Activated CD8-positive, alpha-beta T cell treated with anti-CD3 and anti-CD28 coated beads for 36 hours (primary cell): Measurements from ENCODE around the gene PTPN6. TPM values are rescaled to one million over a fixed set of nuclear protein-coding genes. Genes with fewer than 3 reads are reported as not detected.
A peak's percentile ranks its signal among the peaks of the same experiment; 100 is the strongest.

ENCODE experiments used
- ATAC-seq: fragments of 200-7000 bp; cut with Tn5 transposase; one replicate; pipeline ENCODE4 v1.10.0; 2021; ENCODE audit warnings: mild to moderate bottlenecking, moderate library complexity
- CTCF ChIA-PET: fragments of 350-600 bp; sonication (Branson Sonifier 250); formaldehyde crosslinking; loops from one replicate; lab custom pipeline; 2021; ENCODE audit warnings: antibody characterized with exemption; lab: Charles Lee
- POLR2A ChIA-PET: fragments of 350-600 bp; sonication (Branson Sonifier 250); formaldehyde crosslinking; loops from one replicate; lab custom pipeline; 2021; ENCODE audit warnings: antibody characterized with exemption; lab: Charles Lee
- DNase-seq: peaks from one replicate; pipeline ENCODE4 v3.0.0-alpha.2; 2020
- H3K27ac Mint-ChIP-seq: one replicate; pipeline ENCODE4 v1.8.0; 2021; ENCODE audit warnings: mild to moderate bottlenecking, mixed read lengths
- H3K27me3 Mint-ChIP-seq: one replicate; pipeline ENCODE4 v1.8.0; 2021; ENCODE audit warnings: mixed read lengths
- H3K36me3 Mint-ChIP-seq: one replicate; pipeline ENCODE4 v1.8.0; 2021; ENCODE audit warnings: low read depth, mixed read lengths
- H3K4me1 Mint-ChIP-seq: one replicate; pipeline ENCODE4 v1.8.0; 2021; ENCODE audit warnings: low read depth, mixed read lengths
- H3K4me3 Mint-ChIP-seq: one replicate; pipeline ENCODE4 v1.8.0; 2021; ENCODE audit warnings: mild to moderate bottlenecking, moderate library complexity, mixed read lengths
- H3K9me3 Mint-ChIP-seq: one replicate; pipeline ENCODE4 v1.8.0; 2021; ENCODE audit warnings: mixed read lengths
- intact Hi-C: fragments of 100-400 bp; cut with micrococcal nuclease; formaldehyde crosslinking; loops from one replicate; pipeline ENCODE4 v1.10.0; 2022
- total RNA-seq, 2 experiments: library from RNA; stranded (reverse); gene quantifications; one replicate each; pipeline ENCODE4 v1.2.3, GENCODE V29; 2021
- TF ChIP-seq, protein P1 (sequence below): fragments of 200-600 bp; IDR thresholded peaks from one replicate; pipeline ENCODE4 v1.8.0; 2022; ENCODE audit warnings: antibody characterized with exemption, mild to moderate bottlenecking

Gene PTPN6
- total RNA-seq, 2 experiments from 2014 or later = 485 to 489 TPM

DNA sequence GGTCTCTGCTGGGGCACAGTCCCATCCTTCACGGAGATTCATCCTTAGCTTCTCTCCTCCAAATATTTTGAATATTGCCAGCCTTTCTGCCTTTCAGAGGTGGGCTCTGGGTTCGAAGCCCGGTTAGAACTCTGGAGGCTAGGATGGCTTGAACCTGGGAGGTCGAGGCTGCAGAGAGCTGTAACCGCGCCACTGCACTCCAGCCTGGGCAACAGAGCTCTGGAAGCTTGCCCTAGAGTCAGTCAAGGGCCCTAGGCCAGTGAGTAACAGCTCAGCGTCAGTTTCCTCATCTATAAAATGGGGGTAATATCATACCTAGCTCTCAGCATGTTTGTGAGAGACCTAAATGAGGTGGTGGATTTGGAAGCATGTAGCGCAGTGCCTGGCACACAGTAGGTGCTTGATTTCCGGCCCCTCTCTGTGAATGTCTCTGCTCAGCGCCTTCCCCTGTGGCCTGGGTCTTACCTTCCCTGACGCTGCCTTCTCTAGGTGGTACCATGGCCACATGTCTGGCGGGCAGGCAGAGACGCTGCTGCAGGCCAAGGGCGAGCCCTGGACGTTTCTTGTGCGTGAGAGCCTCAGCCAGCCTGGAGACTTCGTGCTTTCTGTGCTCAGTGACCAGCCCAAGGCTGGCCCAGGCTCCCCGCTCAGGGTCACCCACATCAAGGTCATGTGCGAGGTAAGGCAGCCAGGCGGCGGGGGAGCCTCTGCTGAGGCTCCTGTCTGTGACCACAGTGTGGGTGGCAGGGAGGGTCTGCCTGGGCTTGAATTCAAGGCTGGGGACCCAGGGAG is 3.4 kb downstream of the PTPN6 start:
- Mint-ChIP-seq H3K36me3 (peaks cover 82% of the 10 kb centered on the region), H3K4me1 (peaks cover 64% of the 10 kb centered on the region), H3K27ac (peak overlapping the region; percentile 93), H3K9me3 (no peaks in the 10 kb centered on the region), H3K4me3 (peak overlapping the region; percentile 95), H3K27me3 (no peaks in the 10 kb centered on the region)
- POLR2A ChIA-PET = interaction anchor here (0.6 to 36.0 kb wide), 7 partner anchors 0 to 63 kb away, joined by 3 to 1266 read pairs (median 5); partner anchors contain the start of genes ATN1, C12orf57, EMG1 and LPCAT3
- CTCF ChIA-PET = interaction anchor here (0.7 to 13.5 kb wide), 4 partner anchors 10 to 85 kb away, joined by 3 to 460 read pairs (median 6); partner anchors contain the start of genes C12orf57, PTPN6 and RNU7-1
- no peak for ATAC-seq
- TF ChIP-seq, protein P1, sequence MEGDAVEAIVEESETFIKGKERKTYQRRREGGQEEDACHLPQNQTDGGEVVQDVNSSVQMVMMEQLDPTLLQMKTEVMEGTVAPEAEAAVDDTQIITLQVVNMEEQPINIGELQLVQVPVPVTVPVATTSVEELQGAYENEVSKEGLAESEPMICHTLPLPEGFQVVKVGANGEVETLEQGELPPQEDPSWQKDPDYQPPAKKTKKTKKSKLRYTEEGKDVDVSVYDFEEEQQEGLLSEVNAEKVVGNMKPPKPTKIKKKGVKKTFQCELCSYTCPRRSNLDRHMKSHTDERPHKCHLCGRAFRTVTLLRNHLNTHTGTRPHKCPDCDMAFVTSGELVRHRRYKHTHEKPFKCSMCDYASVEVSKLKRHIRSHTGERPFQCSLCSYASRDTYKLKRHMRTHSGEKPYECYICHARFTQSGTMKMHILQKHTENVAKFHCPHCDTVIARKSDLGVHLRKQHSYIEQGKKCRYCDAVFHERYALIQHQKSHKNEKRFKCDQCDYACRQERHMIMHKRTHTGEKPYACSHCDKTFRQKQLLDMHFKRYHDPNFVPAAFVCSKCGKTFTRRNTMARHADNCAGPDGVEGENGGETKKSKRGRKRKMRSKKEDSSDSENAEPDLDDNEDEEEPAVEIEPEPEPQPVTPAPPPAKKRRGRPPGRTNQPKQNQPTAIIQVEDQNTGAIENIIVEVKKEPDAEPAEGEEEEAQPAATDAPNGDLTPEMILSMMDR = no peak
- no peak for DNase-seq
- intact Hi-C loops = no loop called here

DNA sequence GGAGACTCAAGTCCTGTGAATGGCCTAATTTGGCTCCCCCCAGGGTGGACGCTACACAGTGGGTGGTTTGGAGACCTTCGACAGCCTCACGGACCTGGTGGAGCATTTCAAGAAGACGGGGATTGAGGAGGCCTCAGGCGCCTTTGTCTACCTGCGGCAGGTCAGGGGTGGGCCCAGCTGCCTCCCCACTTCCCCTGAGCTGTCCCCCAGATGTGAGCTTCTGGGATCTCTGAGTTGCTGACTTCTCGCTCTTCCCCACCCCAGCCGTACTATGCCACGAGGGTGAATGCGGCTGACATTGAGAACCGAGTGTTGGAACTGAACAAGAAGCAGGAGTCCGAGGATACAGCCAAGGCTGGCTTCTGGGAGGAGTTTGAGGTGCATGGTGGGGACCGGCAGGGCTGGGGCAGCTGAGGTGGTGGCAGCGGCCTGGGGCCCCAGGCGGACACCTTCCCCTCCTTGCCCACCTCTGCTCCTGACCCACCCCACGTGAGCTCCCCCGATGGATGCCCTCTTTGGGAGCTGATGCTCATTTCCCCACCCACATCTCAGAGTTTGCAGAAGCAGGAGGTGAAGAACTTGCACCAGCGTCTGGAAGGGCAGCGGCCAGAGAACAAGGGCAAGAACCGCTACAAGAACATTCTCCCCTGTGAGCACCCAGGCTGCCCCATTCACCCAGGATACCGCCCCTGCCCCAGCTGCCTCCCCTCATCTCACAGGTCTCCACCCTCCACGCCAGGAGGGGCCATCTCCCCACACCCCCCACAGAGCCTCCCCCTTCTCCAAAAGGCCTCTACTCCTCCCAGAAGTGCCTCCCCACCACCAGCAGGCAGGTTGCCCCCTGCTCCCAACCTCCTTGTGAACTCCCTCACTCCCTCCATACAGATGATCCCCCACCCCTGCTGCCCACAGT is 4.2 kb downstream of the PTPN6 start:
- peaks cover 64% of the 10 kb centered on the region for H3K4me1 Mint-ChIP-seq
- ATAC-seq (no peak), DNase-seq (no peak)
- H3K27ac Mint-ChIP-seq = peak overlapping the region; percentile 93
- TF ChIP-seq, protein P1 = no peak
- H3K36me3 Mint-ChIP-seq = peaks cover 90% of the 10 kb centered on the region
- ChIA-PET CTCF (interaction anchor here (1.0 to 13.5 kb wide), 4 partner anchors 9 to 158 kb away, joined by 3 to 460 read pairs (median 6); partner anchors contain the start of genes C12orf57, PTPN6 and RNU7-1), POLR2A (interaction anchor here (0.6 to 36.0 kb wide), 7 partner anchors 1 to 980 kb away, joined by 3 to 1266 read pairs (median 5); partner anchors contain the start of genes ATN1, C12orf57, EMG1 and LPCAT3)
- intact Hi-C loops = no loop called here
- no peaks in the 10 kb centered on the region for H3K27me3 Mint-ChIP-seq
- H3K9me3 Mint-ChIP-seq = no peaks in the 10 kb centered on the region
- H3K4me3 Mint-ChIP-seq = peak overlapping the region; percentile 95

DNA sequence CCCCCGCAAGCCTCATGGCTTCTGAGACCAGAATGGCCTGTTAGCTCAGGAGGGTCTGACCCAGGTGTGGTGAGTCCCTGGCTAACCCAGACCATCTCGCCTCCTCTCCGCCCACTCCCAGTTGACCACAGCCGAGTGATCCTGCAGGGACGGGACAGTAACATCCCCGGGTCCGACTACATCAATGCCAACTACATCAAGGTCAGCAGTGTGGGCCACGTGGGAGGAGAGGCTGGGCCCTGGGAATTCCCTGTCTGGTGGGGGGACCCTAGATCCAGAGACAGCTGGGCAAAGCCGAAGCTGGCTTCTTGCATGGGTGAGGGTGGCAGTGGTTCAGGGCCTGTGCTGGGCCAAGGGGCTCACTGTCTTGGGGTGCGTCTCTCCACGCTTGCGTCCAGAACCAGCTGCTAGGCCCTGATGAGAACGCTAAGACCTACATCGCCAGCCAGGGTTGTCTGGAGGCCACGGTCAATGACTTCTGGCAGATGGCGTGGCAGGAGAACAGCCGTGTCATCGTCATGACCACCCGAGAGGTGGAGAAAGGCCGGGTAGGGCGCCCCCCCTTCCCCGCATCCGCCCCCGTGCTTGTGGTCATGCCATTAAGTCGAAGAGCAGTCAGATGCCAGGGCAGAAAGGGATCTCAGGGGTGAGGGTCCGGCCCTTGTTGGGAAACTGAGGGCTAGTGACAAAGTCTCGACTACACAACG is 5.0 kb downstream of the PTPN6 start:
- Mint-ChIP-seq H3K4me1 (peaks cover 68% of the 10 kb centered on the region), H3K27ac (peak overlapping the region; percentile 93), H3K9me3 (no peaks in the 10 kb centered on the region), H3K36me3 (peaks cover 97% of the 10 kb centered on the region), H3K27me3 (no peaks in the 10 kb centered on the region), H3K4me3 (peak overlapping the region; percentile 95)
- TF ChIP-seq, protein P1 = no peak
- intact Hi-C loops = no loop called here
- ChIA-PET POLR2A (interaction anchor here (0.8 to 36.0 kb wide), 6 partner anchors 2 to 979 kb away, joined by 3 to 1266 read pairs (median 13); partner anchors contain the start of genes ATN1, C12orf57, EMG1 and PHB2), CTCF (interaction anchor here (0.9 to 13.5 kb wide), 6 partner anchors 9 to 157 kb away, joined by 3 to 460 read pairs (median 4); partner anchors contain the start of genes C12orf57, PTPN6, RNU7-1 and SPSB2)
- ATAC-seq (no peak), DNase-seq (peak; percentile 73)

DNA sequence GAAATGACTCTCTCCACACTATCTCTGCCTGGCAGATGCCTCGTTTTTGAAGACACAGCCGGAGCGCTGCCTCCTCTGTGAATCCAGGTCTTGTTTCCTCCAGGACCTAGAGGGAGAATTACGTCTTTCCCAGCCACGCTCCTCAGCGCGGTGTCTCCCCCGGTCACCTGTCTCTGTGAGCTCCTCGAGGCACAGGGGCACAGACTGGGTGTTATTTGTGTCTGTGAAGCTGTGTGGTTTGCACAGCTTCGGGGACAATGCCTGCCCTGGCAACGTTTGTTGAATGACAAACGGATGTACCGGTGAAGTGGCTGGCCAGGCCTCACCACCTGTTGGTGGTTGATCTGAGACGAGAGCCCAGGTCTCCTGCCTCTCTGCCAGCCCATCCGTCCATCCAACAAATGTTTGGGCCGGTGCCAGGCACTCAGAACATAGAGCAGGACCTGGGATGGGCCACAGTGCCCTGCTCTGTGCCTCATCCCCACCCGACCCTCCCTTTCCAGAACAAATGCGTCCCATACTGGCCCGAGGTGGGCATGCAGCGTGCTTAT is 6.1 kb downstream of the PTPN6 start:
- no peaks in the 10 kb centered on the region for H3K9me3 Mint-ChIP-seq
- H3K4me3 Mint-ChIP-seq = peak overlapping the region; percentile 95
- ATAC-seq (no peak), DNase-seq (peak; percentile 54)
- CTCF ChIA-PET = interaction anchor here (0.9 to 13.5 kb wide), 6 partner anchors 8 to 156 kb away, joined by 3 to 460 read pairs (median 4); partner anchors contain the start of genes C12orf57, PTPN6, RNU7-1 and SPSB2
- POLR2A ChIA-PET = interaction anchor here (0.9 to 36.0 kb wide), 7 partner anchors 3 to 48 kb away, joined by 3 to 1266 read pairs (median 19); partner anchors contain the start of genes ATN1, C12orf57, EMG1 and PHB2
- no peaks in the 10 kb centered on the region for H3K27me3 Mint-ChIP-seq
- TF ChIP-seq, protein P1 = no peak
- H3K27ac Mint-ChIP-seq = peak overlapping the region; percentile 93
- intact Hi-C loops = no loop called here
- H3K4me1 Mint-ChIP-seq = peaks cover 79% of the 10 kb centered on the region
- peaks cover 93% of the 10 kb centered on the region for H3K36me3 Mint-ChIP-seq
